Mesenchymal stem cell (in vitro differentiated cells and primary cell): ENCODE results near the gene NUDT8.
"Not testable (repeated sequence)": the region's sequence is repeated elsewhere in the genome, so short reads cannot be mapped to it uniquely, and the experiment has no call there.

Experiments used
- DNase-seq: peaks from one replicate; pipeline ENCODE4 v3.0.0-alpha.2; 2013
- H2AFZ ChIP-seq: one replicate; pipeline ENCODE4 v1.6.1; 2013; ENCODE audit warnings: low read depth, mild to moderate bottlenecking, control low read depth, inconsistent platforms, low read length, moderate library complexity
- H2AK5ac ChIP-seq: 2 replicates; pipeline ENCODE4 v1.6.1; 2013; ENCODE audit warnings: low read length, moderate library complexity, mild to moderate bottlenecking, inconsistent platforms; ENCODE audit not compliant: severe bottlenecking
- H2BK120ac ChIP-seq: one replicate; pipeline ENCODE4 v1.6.1; 2013; ENCODE audit warnings: low read depth, mild to moderate bottlenecking, inconsistent platforms, low read length, moderate library complexity
- H2BK12ac ChIP-seq, 2 experiments: one replicate each; pipeline ENCODE4 v1.6.1; 2013; ENCODE audit warnings: inconsistent platforms in 2 of 2, low read length in 2 of 2, mild to moderate bottlenecking in 2 of 2, moderate library complexity in 2 of 2, control low read depth in 1 of 2
- H2BK15ac ChIP-seq: one replicate; pipeline ENCODE4 v1.6.1; 2013; ENCODE audit warnings: mild to moderate bottlenecking, low read depth, inconsistent platforms; ENCODE audit not compliant: poor library complexity, severe bottlenecking
- H2BK5ac ChIP-seq: 2 replicates; pipeline ENCODE4 v1.6.1; 2013; ENCODE audit warnings: low read depth, mild to moderate bottlenecking, low read length, control low read depth, inconsistent platforms; ENCODE audit not compliant: poor library complexity, severe bottlenecking
- H3K14ac ChIP-seq, 2 experiments: one replicate each; pipeline ENCODE4 v1.6.1; 2013; ENCODE audit warnings: inconsistent platforms in 2 of 2, low read length in 2 of 2, control low read depth in 1 of 2, mild to moderate bottlenecking in 1 of 2, moderate library complexity in 1 of 2
- H3K18ac ChIP-seq, 2 experiments: one replicate each; pipeline ENCODE4 v1.6.1; 2013; ENCODE audit warnings: inconsistent platforms in 2 of 2, low read length in 2 of 2, control low read depth in 1 of 2, low read depth in 1 of 2, mild to moderate bottlenecking in 1 of 2
- H3K23ac ChIP-seq, 2 experiments: one replicate each; pipeline ENCODE4 v1.6.1; 2013; ENCODE audit warnings: inconsistent platforms in 2 of 2, low read length in 2 of 2, mild to moderate bottlenecking in 2 of 2, moderate library complexity in 2 of 2, control low read depth in 1 of 2
- H3K27ac ChIP-seq: 2 replicates; pipeline ENCODE4 v1.5.1; 2013; ENCODE audit warnings: mild to moderate bottlenecking, moderate library complexity, low read length, control low read depth, inconsistent platforms; ENCODE audit not compliant: poor library complexity, severe bottlenecking
- H3K27me3 ChIP-seq, 2 experiments: 2 replicates each; pipeline versions ENCODE4 v1.6.1 to v1.7.0; 2013; ENCODE audit warnings: low read length in 2 of 2, mild to moderate bottlenecking in 2 of 2, moderate library complexity in 2 of 2, control low read depth in 1 of 2, inconsistent platforms in 1 of 2; ENCODE audit not compliant: control insufficient read depth in 1 of 2, insufficient read depth in 1 of 2
- H3K36me3 ChIP-seq, 2 experiments: 2 replicates each; pipeline versions ENCODE4 v1.6.1 to v1.7.0; 2013; ENCODE audit warnings: low read length in 2 of 2, control low read depth in 1 of 2, inconsistent platforms in 1 of 2, low read depth in 1 of 2, mild to moderate bottlenecking in 1 of 2; ENCODE audit not compliant: insufficient read depth in 2 of 2, control insufficient read depth in 1 of 2
- H3K4ac ChIP-seq, 2 experiments: one replicate each; pipeline ENCODE4 v1.6.1; 2013; ENCODE audit warnings: inconsistent platforms in 2 of 2, low read length in 2 of 2, mild to moderate bottlenecking in 2 of 2, moderate library complexity in 2 of 2, control low read depth in 1 of 2, low read depth in 1 of 2
- H3K4me1 ChIP-seq: 2 replicates; pipeline ENCODE4 v1.6.1; 2013; ENCODE audit warnings: low read depth, low read length, control low read depth; ENCODE audit not compliant: control insufficient read depth, insufficient read depth
- H3K4me2 ChIP-seq: 2 replicates; pipeline ENCODE4 v1.6.1; 2013; ENCODE audit warnings: low read length, mild to moderate bottlenecking, inconsistent platforms; ENCODE audit not compliant: poor library complexity, severe bottlenecking
- H3K4me3 ChIP-seq, 2 experiments: 2 replicates each; pipeline versions ENCODE4 v1.5.1 to v1.7.0; 2013; ENCODE audit warnings: low read length in 2 of 2, mild to moderate bottlenecking in 2 of 2, control low read depth in 1 of 2, low read depth in 1 of 2; ENCODE audit not compliant: insufficient read depth in 1 of 2
- H3K79me1 ChIP-seq: replicated peaks from 2 replicates; pipeline ENCODE4 v1.6.1; 2013; ENCODE audit warnings: mild to moderate bottlenecking, control low read depth, low read length, inconsistent platforms; ENCODE audit not compliant: poor library complexity, severe bottlenecking
- H3K9ac ChIP-seq: 2 replicates; pipeline ENCODE4 v1.7.0; 2013; ENCODE audit warnings: mild to moderate bottlenecking, low read length, moderate library complexity
- H3K9me3 ChIP-seq: 2 replicates; pipeline ENCODE4 v1.7.0; 2013; ENCODE audit warnings: mild to moderate bottlenecking, low read length; ENCODE audit not compliant: control insufficient read depth
- H4K8ac ChIP-seq: one replicate; pipeline ENCODE4 v1.6.1; 2013; ENCODE audit warnings: inconsistent platforms, mild to moderate bottlenecking, low read length, moderate library complexity
- H4K91ac ChIP-seq: one replicate; pipeline ENCODE4 v1.6.1; 2013; ENCODE audit warnings: mild to moderate bottlenecking, low read length, inconsistent platforms
- WGBS: methylation state at CpG from one replicate; pipeline ENCODE4 v1.1.7; 2013; ENCODE audit warnings: mixed read lengths; 5-methylcytosine and 5-hydroxymethylcytosine counted together

NUDT8 gene

GRCh38 chr11:67640021-67640757, 10.5 kb upstream of the NUDT8 start:
- H3K14ac ChIP-seq = no peak overlapping the region
- no peak overlapping the region for H3K9ac ChIP-seq
- H3K9me3 ChIP-seq = no peaks in the 10 kb centered on the region
- H3K4ac ChIP-seq = no peak overlapping the region
- no peak overlapping the region for H4K91ac ChIP-seq
- H3K27me3 ChIP-seq = peaks cover 17 to 50% of the 10 kb centered on the region in 2 experiments
- H3K4me1 ChIP-seq = no peaks in the 10 kb centered on the region
- H4K8ac ChIP-seq = no peak overlapping the region
- H2BK15ac ChIP-seq = no peak overlapping the region
- no peak overlapping the region for H3K18ac ChIP-seq
- no peak overlapping the region for H2AK5ac ChIP-seq
- H3K27ac ChIP-seq = no peak overlapping the region
- no peak overlapping the region for H3K4me2 ChIP-seq
- no peak overlapping the region for H3K23ac ChIP-seq
- no peaks in the 10 kb centered on the region for H3K79me1 ChIP-seq
- H3K36me3 ChIP-seq = no peaks in the 10 kb centered on the region
- H2BK120ac ChIP-seq = no peak overlapping the region
- no peak overlapping the region for H2BK12ac ChIP-seq
- H2BK5ac ChIP-seq = no peak overlapping the region
- peak; percentile 52 for DNase-seq
- WGBS = 53% methylated on average over 23 of the region's 23 CpGs
- no peak overlapping the region for H2AFZ ChIP-seq
- H3K4me3 ChIP-seq = peak overlapping the region in 1 of 2 experiments; percentile 25

DNA sequence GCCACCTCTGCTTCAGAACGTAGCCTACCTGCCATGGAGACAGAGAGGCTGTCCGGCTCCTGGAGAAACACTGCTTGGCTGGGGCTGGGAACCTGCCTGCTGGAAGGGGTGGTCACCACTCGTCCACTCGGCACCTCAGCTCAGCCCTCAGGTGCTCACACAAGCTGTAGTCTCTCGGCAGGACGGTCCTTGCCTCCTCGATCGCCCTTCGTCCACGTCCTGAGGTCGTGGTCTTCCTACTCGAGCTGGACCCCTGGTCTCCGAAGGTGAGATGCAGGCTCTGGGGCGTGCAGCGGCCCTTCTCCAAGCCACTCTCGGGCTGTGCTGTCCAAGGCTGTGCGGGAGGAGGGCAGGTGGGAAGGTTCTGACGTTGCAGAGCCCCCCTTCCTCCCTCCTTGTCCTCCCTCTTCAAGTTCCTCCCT, 9.7 kb upstream of the NUDT8 start, which contains the start of gene TBX10:
Gene TBX10 (minus strand): TSS at position 326 of the 422 bp plus-strand sequence. CDS start 291 bp downstream, at position 35.
- Histone ChIP-seq H3K9ac (no peak within 1 kb of the TSS), H2BK120ac (no peak within 1 kb of the TSS), H3K4me2 (no peak within 1 kb of the TSS), H2AFZ (no peak within 1 kb of the TSS), H2BK12ac (no peak within 1 kb of the TSS), H3K4ac (no peak within 1 kb of the TSS), H3K36me3 (no peaks in the 10 kb centered on the region), H3K9me3 (no peaks in the 10 kb centered on the region), H3K27me3 (peaks cover 19 to 57% of the 10 kb centered on the region in 2 experiments), H4K91ac (no peak within 1 kb of the TSS), H3K79me1 (no peaks in the 10 kb centered on the region), H2AK5ac (no peak within 1 kb of the TSS), H3K23ac (no peak within 1 kb of the TSS), H3K4me3 (peak within 1 kb of the TSS in 1 of 2 experiments; percentile 25), H3K14ac (no peak within 1 kb of the TSS), H2BK15ac (no peak within 1 kb of the TSS), H3K27ac (no peak within 1 kb of the TSS), H2BK5ac (no peak within 1 kb of the TSS), H3K4me1 (no peaks in the 10 kb centered on the region), H4K8ac (no peak within 1 kb of the TSS), H3K18ac (no peak within 1 kb of the TSS)
- WGBS = 88% methylated on average over 11 of the region's 18 CpGs
- DNase-seq = no peak

GRCh38 chr11:67638535-67639437, 9.0 kb upstream of the NUDT8 start:
- H3K36me3 ChIP-seq = no peaks in the 10 kb centered on the region
- H3K4ac ChIP-seq = no peak overlapping the region
- H3K4me2 ChIP-seq = no peak overlapping the region
- no peaks in the 10 kb centered on the region for H3K4me1 ChIP-seq
- H3K27ac ChIP-seq = no peak overlapping the region
- H4K91ac ChIP-seq = no peak overlapping the region
- H2BK12ac ChIP-seq = no peak overlapping the region
- no peaks in the 10 kb centered on the region for H3K79me1 ChIP-seq
- no peak overlapping the region for H2BK120ac ChIP-seq
- H4K8ac ChIP-seq = no peak overlapping the region
- H3K27me3 ChIP-seq = peaks cover 22 to 64% of the 10 kb centered on the region in 2 experiments
- H3K23ac ChIP-seq = no peak overlapping the region
- no peak overlapping the region for H2BK5ac ChIP-seq
- no peak for DNase-seq
- H3K4me3 ChIP-seq = no peak overlapping the region
- H3K14ac ChIP-seq = no peak overlapping the region
- H2BK15ac ChIP-seq = no peak overlapping the region
- H3K9me3 ChIP-seq = no peaks in the 10 kb centered on the region
- H2AFZ ChIP-seq = no peak overlapping the region
- no peak overlapping the region for H3K9ac ChIP-seq
- 86% methylated on average over 24 of the region's 24 CpGs for WGBS
- H2AK5ac ChIP-seq = no peak overlapping the region
- no peak overlapping the region for H3K18ac ChIP-seq

DNA sequence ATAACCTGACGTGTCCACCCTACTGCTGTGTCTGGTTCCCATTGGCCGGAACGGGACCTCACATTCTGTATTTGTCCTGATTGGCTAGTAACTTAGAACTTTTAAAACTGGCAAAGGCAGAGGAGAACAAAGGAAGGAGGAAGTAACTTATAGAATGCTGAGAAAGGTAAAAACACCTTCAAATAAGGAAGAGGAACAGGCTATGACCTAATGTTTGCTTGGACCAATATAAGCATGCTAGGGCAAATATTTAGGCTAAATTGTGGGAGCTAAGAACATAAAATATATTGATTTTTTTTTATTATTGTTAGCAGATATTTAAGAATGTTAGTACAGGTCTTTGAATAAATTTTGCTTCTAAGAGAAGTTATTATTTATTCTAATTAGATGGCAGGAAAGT, 7.7 kb upstream of the NUDT8 start:
- H3K27ac ChIP-seq, H3K23ac ChIP-seq, H2AFZ ChIP-seq, H3K4me1 ChIP-seq, H3K18ac ChIP-seq, H3K4ac ChIP-seq, H4K8ac ChIP-seq, H3K36me3 ChIP-seq, H3K9ac ChIP-seq, H4K91ac ChIP-seq, H3K9me3 ChIP-seq, H2BK120ac ChIP-seq, DNase-seq, H2BK5ac ChIP-seq, H2BK15ac ChIP-seq, H3K4me2 ChIP-seq, H2AK5ac ChIP-seq, H3K14ac ChIP-seq, H3K79me1 ChIP-seq, H3K4me3 ChIP-seq, H2BK12ac ChIP-seq: not testable (repeated sequence)
- 93% methylated on average over 3 of the region's 3 CpGs for WGBS
- H3K27me3 ChIP-seq = peaks cover 22 to 61% of the 10 kb centered on the region in 2 experiments
